GM12864 (cell line): ENCODE data around the gene LRSAM1.

ENCODE experiments used
- DNase-seq: peaks from one replicate; pipeline ENCODE4 v3.0.0-alpha.2; 2011; ENCODE audit warnings: low read depth
- H3K4me3 ChIP-seq: 2 replicates; pipeline ENCODE4 v1.5.1; 2011; ENCODE audit warnings: mild to moderate bottlenecking, low read depth, low read length, control low read depth
- CTCF ChIP-seq: IDR thresholded peaks from 2 replicates; pipeline ENCODE4 v1.5.1; 2011; ENCODE audit warnings: low read depth, mild to moderate bottlenecking, moderate library complexity, low read length, control low read depth, inconsistent platforms; ENCODE audit errors: missing control alignments

The LRSAM1 gene

GRCh38 chr9:127550282-127550681, 99.0 kb downstream of the LRSAM1 start:
- DNase-seq: no peak
- TF ChIP-seq CTCF: no peak
- no peak overlapping the region for H3K4me3 ChIP-seq

- no peak for DNase-seq
- no peak for TF ChIP-seq CTCF
- H3K4me3 ChIP-seq: no peak overlapping the region
Observed at GRCh38 chr9:127550751-127551150, 99.4 kb downstream of the LRSAM1 start.
